IPS-18c (cell line): ENCODE data around the gene STK11.

Experiments used
- H3K4me3 ChIP-seq: 2 replicates; pipeline ENCODE4 v1.7.0; 2013; ENCODE audit warnings: low read depth, mild to moderate bottlenecking, low read length, moderate library complexity; ENCODE audit not compliant: insufficient read depth
- H3K9me3 ChIP-seq: one replicate; pipeline ENCODE4 v1.6.1; 2013; ENCODE audit warnings: mild to moderate bottlenecking, low read length, moderate library complexity; ENCODE audit not compliant: control insufficient read depth, insufficient read depth

STK11 gene

DNA sequence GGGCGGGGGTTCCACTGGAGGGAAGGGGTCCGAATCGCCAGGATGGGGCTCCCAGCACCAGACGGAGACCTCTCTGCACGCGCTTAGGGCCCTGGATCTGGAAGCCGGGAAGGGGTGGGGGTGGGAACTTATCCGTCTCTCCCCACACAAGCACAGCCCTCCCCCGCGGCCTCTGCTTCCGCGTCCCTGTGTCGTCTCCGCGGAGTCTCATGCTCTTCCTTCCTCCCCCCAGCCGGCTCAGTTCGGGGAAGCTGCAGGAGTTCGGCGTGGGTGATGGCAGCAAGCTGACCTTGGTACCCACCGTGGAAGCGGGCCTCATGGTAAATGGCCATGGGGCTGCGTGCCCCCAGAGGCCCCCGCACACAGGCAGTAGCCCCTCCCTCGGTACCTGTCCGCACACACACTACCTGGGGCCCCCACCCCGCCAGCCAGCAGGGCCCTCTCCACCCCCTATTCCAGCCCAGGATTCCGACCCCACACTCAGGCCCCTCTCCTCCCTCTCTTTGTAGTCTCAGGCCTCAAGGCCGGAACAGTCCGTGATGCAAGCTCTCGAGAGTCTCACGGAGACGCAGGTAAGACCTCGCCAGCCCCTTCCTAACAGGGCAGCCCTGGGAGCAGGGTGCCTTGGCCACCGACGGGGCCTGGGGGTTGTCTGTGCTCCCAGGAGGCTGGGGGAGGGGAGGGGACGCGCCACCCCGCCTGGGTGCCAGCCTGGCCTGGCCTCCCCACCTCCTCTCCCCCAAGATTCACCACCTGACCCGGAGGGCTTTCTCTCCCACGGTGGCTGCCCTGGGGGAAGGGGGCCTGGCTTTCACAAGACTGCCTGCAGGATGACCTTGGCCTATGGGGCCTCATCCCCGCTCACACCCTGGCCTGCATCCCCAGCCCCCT is 46.0 kb downstream of the STK11 start:
- peaks cover 2% of the 10 kb centered on the region for H3K9me3 ChIP-seq
- H3K4me3 ChIP-seq: peak overlapping the region; percentile 84

DNA sequence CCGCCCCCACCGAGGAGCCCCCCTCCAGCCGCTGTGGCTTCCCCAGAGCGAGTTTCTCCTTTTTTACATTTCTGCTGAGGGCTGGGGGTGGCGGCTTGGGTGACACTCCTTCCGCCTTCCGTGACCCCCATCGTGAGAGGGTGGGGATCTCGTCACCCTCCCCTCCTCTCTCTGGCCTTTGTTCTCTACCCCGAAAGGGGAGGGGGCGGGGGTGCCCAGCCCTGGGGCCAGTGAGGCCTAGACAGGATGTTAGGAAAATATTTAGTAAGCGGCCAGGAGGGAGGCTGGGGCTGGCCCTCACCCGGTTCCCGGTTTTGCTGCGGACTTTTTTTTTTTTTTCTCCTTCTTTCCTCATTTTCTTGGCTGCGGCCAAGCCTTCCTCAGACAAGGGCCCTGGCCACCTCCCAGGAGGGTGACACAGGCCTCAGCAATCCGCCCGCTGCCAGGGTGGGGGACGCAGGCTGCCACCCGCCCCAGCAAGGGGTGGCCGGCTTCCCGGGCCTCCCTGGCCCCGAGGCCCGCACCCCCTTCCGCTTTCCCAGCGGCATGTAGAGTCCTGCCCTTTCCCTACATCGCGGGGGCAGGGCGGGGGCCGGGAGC is 46.7 kb downstream of the STK11 start:
- peak overlapping the region; percentile 84 for H3K4me3 ChIP-seq
- H3K9me3 ChIP-seq: peaks cover 3% of the 10 kb centered on the region

DNA sequence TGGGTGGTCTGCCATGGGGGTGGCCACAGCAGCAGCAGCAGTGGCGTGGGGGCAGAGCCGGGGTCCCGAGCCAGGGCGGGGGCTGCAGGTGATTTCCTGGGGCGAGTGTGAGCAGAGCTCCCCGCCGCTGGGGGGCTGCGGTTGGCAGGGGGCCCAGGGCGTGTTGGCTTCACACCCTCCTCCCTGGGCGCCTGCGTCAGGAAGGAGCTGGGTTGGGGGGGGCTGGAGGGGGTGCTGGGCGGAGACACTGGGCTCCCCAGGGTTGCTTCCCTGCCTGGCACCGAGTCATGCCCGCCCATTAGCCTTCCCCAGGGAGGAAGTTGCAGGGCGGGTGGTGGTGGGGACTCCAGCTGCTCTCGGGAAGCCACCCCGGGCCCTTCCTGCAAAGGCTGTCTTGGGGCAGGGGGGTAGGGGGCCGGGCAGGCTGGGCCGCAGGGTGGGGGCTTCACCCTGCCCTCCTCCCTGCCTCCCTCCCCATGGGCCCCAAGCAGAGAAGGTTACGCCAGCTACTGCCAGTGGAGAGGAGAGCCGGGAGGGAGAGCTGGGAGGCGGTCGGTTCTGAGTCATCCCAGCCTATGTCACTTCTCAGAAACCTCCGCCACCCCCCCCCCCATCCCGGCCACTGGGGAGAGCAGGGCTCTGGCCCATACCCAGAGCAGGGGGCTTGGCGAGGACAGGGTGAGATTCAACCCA is 47.4 kb downstream of the STK11 start:
- H3K4me3 ChIP-seq: peak overlapping the region; percentile 84; the same call in 1 of the 2 replicates
- H3K9me3 ChIP-seq: peaks cover 4% of the 10 kb centered on the region

DNA sequence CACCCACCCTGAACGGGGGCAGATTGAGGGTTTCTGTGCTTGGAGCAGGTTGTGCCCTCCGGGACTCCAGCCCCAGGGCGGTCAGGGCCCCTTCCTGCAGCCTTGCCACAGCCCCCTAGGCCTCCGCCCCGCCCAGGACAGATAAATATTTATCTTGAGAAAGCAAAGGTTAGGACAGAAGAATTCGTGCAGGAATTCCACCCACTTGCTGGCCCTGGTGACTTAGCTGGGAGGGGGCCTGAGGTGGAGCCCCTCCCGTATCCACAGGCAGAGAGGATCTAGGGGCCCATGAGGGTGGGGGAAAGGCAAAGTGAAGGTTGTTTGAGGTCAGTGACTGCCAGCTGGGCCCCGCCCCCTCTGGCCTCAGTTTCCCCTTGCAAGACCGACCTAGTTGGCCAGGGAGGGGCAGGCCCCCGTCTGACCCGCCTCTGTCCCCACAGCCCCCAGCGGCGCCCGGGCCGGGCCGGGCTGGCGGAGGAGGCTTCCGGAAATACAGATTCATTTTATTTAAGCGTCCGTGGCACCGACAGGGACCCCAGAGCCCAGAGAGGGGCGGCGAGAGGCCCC is 48.0 kb downstream of the STK11 start:
- Histone ChIP-seq H3K9me3 (peaks cover 4% of the 10 kb centered on the region), H3K4me3 (no peak overlapping the region)

DNA sequence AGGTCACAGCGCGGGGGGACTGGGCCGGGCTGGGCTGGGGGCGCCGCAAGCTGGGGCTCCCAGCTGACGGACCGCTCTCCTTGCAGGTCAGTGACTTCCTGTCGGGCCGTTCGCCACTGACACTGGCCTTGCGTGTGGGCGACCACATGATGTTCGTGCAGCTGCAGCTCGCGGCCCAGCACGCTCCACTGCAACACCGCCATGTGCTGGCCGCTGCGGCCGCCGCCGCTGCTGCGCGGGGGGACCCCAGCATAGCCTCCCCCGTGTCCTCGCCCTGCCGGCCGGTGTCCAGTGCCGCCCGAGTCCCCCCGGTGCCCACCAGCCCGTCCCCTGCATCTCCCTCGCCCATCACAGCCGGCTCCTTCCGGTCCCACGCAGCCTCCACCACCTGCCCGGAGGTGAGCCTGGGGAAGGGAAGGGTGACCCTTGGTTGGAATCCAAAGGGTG is 48.5 kb downstream of the STK11 start:
- peaks cover 6% of the 10 kb centered on the region for H3K9me3 ChIP-seq
- no peak overlapping the region for H3K4me3 ChIP-seq

DNA sequence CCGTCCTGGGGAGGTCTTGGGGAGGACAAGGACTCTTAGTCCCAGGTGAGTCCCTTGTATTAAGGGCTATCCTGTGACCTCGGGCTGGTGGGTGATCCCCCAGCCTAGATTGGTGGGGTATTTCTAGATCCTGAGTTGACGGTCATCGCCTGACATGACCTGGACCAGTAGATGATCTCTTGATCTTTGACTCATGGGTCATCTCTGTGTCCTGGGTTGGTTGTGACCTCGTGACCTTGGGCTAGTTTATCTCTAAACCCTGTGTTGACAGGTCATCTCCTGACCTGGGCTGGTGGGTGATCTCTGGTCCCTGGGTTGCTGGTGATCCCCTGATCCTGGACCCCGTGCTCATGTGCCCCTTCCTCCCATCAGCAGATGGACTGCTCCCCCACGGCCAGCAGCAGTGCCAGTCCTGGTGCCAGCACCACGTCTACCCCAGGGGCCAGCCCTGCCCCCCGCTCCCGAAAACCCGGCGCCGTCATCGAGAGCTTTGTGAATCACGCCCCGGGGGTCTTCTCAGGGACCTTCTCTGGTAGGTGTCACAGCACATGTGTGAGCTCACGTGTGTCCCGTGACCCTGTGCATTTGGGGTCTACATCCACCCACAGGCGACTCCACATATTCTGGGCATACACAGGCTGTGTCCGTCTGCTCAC is 49.1 kb downstream of the STK11 start:
- peaks cover 4% of the 10 kb centered on the region for H3K9me3 ChIP-seq

DNA sequence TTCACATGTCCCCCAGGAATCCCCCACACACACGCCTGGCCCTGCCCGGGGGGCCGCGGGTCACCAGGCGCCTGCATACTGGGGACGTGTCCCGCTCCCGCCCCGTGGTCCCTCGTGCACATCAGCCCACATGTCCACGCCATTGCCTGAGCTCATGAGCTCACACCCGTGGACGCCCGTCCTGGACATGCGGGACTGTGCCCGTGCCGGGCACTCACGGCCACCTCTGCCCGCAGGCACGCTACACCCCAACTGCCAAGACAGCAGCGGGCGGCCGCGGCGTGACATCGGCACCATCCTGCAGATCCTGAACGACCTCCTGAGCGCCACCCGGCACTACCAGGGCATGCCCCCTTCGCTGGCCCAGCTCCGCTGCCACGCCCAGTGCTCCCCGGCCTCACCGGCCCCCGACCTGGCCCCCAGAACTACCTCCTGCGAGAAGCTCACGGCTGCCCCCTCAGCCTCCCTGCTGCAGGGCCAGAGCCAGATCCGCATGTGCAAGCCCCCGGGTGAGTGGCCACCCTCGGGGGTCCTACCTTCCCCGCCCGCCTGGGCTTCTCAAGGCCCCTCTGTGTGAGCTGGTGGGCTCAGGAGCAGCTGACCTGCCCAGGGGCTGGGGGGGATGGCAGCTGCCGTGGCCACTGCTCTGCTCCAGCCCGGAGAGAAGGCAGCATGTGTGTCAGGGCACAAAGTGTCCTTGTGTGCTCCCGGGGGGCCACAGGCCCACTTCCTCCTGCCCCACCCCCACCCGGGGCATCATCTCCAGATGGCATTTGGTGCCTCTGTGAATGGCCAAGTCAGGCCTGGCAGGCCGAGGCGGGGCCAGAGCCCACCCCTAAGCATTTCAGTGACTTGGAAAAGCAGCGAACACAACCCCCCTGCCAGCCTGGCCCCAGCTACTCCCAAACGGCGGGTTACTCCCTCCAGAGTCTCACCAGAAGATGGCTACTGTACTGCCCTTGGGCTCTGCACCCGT is 49.9 kb downstream of the STK11 start:
- peaks cover 4% of the 10 kb centered on the region for H3K9me3 ChIP-seq
- no peak overlapping the region for H3K4me3 ChIP-seq

More for the DNA sequence above, 49.1 kb downstream of the STK11 start:
- H3K4me3 ChIP-seq: no peak overlapping the region

DNA sequence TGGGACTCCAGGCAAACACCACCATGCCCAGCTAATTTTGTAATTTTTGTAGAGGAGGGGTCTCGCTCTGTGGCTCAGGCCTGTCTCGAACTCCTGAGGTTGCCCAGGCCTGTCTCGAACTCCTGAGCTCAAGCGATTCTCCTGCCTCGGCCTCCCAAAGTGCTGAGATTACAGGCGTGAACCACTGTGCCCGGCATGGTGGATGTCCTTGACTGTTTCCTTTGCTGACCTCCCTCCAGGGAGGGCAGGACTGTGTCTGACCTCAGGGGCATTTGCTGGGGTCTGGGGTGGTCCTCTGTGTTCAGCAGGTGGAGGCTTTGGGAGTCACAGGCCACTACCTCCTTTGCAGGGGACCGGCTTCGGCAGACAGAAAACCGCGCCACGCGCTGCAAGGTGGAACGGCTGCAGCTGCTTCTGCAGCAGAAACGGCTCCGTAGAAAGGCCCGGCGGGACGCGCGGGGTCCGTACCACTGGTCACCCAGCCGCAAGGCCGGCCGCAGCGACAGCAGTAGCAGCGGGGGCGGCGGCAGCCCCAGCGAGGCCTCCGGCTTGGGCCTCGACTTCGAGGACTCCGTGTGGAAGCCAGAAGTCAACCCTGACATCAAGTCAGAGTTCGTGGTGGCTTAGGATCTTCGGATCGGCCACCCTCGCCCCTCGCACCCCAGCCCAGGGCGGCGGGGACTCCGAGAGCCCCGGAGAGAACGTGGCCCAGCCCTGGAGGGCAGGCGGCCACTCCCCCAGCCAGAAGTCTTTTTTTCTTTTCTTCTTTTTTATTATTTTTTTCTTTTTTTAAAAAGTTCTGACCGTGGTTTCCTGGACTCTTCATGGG is 51.3 kb downstream of the STK11 start:
- no peak overlapping the region for H3K4me3 ChIP-seq

DNA sequence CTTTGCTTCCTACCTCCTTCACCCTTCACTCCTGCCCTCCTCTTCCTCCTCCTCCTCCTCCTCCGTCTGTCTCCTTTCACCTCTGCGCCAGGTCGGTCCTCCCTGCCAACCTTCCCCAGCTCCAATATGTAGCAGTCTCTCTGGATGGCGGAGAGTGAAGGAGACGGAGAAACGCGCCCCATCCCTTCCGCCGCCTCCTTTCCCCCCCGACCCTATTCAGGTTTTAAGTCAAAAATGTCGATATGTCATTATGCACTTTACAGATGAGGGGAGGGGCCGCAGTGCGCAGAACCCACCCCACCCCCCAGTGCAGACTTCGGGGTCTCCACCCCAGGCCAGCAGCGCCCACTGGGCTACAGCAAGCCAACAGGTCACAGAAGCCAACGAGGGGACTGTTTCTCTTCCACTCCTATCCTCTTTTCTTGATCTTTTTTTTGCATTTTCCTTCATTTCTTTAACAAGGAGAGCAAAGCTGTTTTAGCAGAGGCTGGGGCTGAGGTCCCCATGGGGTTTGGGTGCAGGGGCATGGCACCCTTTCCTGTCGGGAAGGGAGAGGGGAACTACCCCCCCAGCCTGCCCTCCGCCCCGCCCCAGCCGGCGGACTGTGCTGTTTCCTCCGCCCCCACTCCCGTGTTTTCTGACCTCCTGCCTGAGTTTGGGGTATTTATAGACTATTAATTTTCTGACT is 52.0 kb downstream of the STK11 start:
- Histone ChIP-seq H3K9me3 (peaks cover 4% of the 10 kb centered on the region), H3K4me3 (no peak overlapping the region)

More for the DNA sequence above, 51.3 kb downstream of the STK11 start:
- peaks cover 4% of the 10 kb centered on the region for H3K9me3 ChIP-seq

DNA sequence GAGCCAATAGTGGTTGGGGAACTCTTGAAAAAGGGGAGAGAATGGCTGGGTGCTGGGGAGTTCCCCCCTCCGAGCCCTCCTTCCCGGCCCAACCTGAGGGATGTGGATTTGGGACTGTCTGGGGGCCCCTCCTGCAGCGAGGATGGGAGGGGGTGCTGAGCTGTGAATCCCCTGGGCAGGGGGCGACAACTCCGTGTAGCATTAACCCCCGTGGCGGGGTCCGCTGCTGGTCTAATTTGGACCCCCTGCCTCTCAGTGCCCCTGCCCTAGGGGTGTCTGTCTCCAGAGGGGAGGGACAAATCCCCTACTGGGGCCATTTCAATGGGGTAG is 52.5 kb downstream of the STK11 start:
- Histone ChIP-seq H3K9me3 (peaks cover 4% of the 10 kb centered on the region), H3K4me3 (no peak overlapping the region)

DNA sequence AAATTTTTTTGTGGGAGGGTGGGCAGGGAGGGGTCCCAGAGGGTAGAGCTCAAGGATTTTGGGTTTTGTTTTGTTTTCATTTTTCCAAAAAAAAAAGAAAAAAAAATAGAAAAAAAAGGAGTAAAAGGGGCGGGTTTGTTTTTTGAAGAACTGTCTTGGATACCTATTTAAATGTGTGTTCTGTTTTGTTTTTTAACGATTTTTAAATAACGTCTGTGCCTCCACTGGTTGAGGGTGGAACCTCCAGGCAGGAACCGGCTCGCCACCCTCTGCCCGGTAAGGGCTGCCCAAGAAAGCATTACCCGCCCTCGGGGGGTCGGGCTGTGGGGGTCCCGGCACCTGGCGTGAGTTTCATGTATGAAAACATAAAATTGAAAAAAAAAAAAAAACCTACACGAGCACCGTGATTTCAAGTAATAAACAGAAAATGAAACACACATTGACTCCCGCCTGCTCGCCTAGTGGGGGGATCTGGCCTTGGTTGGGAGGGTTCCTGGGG is 53.2 kb downstream of the STK11 start:
- no peak overlapping the region for H3K4me3 ChIP-seq

DNA sequence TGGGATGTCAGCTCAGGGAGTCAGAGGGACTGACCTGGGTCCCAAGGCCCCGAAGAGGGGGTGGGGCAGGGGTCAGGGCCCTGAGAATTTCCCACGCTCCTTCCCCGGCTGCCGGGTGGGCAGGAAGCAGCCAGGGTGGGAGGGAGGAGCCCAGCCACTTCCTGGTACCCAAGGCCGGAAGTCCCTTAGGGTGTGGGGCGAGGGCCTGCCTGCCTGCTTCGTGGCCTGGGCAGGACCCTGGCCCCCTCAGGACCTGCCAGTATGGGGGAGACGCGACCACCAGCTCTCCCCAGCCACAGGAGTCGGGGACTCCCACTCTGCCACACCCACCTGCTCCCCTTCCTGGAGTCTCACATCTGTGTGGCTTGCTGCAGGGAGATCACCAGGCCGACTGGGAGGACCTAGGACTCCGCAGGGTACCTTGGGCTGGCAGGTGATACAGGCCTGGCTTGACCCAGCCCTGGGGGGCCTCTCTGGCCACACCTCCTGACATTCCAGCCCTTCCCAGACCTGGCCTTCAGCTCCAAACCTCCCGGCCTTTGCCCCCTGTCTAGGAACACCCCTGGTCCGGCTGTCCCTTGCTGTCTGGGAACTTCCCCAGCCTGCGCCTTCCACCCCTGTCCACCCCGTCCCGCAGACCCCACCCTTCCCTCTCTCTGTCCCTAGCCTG is 53.8 kb downstream of the STK11 start:
- Histone ChIP-seq H3K4me3 (peak overlapping the region; percentile 28; the same call in 1 of the 2 replicates), H3K9me3 (peaks cover 4% of the 10 kb centered on the region)

More for the DNA sequence above, 53.2 kb downstream of the STK11 start:
- H3K9me3 ChIP-seq: peaks cover 4% of the 10 kb centered on the region

DNA sequence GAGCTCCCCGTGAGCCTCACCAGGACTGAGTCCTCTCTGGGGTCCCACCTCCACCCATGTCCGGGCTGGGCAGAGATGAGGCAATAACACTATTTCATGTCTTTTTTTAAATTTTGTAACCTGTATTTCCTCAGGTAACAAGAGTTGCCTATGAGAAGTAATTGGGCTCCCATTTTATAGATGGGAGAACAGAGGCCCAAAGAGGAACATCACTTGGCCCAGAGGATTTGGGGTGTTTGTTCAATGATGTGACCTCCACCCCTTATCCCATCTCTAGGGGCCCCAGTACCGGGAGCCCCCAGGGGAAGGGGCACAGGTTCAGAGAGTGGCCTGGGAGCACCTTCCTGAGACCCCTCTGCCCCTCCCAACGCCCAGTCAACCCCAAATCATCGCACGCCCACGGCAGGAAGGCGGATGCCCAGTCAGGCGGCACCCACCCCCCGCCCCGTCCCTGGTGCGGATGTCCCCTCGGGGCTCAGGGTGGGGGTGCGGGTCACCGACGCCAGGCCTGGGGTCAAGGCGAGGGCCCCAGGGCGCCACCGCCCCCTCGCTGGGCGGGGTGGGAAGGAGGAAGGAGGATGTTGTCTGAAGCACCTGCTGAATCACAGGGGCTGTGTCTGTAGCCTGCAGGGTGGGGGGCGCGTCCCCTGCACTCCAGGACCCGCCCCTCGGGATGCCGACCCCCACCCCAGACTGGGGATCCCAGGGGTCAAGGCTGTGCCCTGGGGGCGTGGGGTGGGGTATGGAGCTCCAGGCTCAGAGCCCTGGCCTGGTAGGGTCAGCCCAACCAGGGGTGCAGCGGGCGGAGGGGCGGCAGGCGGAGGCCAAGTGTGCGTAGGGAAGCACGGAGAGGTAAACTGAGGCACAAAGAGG is 54.5 kb downstream of the STK11 start:
- peak overlapping the region; percentile 38; the same call in 1 of the 2 replicates for H3K4me3 ChIP-seq
- H3K9me3 ChIP-seq: peaks cover 4% of the 10 kb centered on the region
